ENCODE data around the gene KCTD3. TPM values are rescaled to one million over a fixed set of nuclear protein-coding genes. Genes with fewer than 3 reads are reported as not detected.

KCTD3 gene
- total RNA-seq, 4 donors from 2014 or later, result 41.4 to 66.4 (median 52.3) TPM

GRCh38 chr1:215605011-215605621 is 38.0 kb downstream of the KCTD3 start:
- no peak overlapping the region for H3K27ac ChIP-seq
- intact Hi-C loops (cut with DNase I), result no loop called here
- TF ChIP-seq POLR2A (IDR thresholded peaks at IDR 0.05), result no peak
- no peak for TF ChIP-seq CTCF (IDR thresholded peaks at IDR 0.05)
- peaks cover 0 to 4% of the 10 kb centered on the region in 2 donors for H3K4me1 ChIP-seq
- DNase-seq, result no peak
- H3K36me3 ChIP-seq, result peaks cover 6 to 8% of the 10 kb centered on the region in 2 donors
- H3K9me3 ChIP-seq, result no peaks in the 10 kb centered on the region
- H3K4me3 ChIP-seq (replicated peaks in 1 of 3), result no peak overlapping the region
- no peaks in the 10 kb centered on the region for H3K27me3 ChIP-seq

GRCh38 chr1:215606036-215606435 is 38.9 kb downstream of the KCTD3 start:
- intact Hi-C loops (cut with DNase I), result no loop called here
- peaks cover 6 to 8% of the 10 kb centered on the region in 2 donors for H3K36me3 ChIP-seq
- H3K4me3 ChIP-seq (replicated peaks in 1 of 3), result no peak overlapping the region
- 41 to 49% methylated on average over 3 of the region's 3 CpGs for WGBS, 2 donors
- H3K27ac ChIP-seq, result no peak overlapping the region
- TF ChIP-seq POLR2A (IDR thresholded peaks at IDR 0.05) (no peak), CTCF (IDR thresholded peaks at IDR 0.05) (no peak)
- no peaks in the 10 kb centered on the region for H3K27me3 ChIP-seq
- no peaks in the 10 kb centered on the region for H3K9me3 ChIP-seq
- H3K4me1 ChIP-seq, result peaks cover 0 to 4% of the 10 kb centered on the region in 2 donors
- DNase-seq, result no peak

GRCh38 chr1:215606564-215607168 is 39.6 kb downstream of the KCTD3 start:
- TF ChIP-seq CTCF (IDR thresholded peaks at IDR 0.05) (peak in 4 of 6 experiments; percentile 18 to 51 (median 46)), POLR2A (IDR thresholded peaks at IDR 0.05) (no peak)
- Histone ChIP-seq H3K4me3 (replicated peaks in 1 of 3) (no peak overlapping the region), H3K27ac (no peak overlapping the region), H3K36me3 (peaks cover 6 to 8% of the 10 kb centered on the region in 2 donors), H3K4me1 (peaks cover 0 to 4% of the 10 kb centered on the region in 2 donors), H3K9me3 (no peaks in the 10 kb centered on the region), H3K27me3 (no peaks in the 10 kb centered on the region)
- intact Hi-C loops (cut with DNase I), result no loop called here
- 83 to 89% methylated on average over 2 of the region's 2 CpGs for WGBS, 2 donors
- no peak for DNase-seq

GRCh38 chr1:215607412-215607811 is 40.3 kb downstream of the KCTD3 start:
- TF ChIP-seq POLR2A (IDR thresholded peaks at IDR 0.05) (no peak), CTCF (IDR thresholded peaks at IDR 0.05) (no peak)
- intact Hi-C loops (cut with DNase I), result no loop called here
- WGBS, 2 donors, result 82 to 85% methylated on average over 1 of the region's 1 CpG

GRCh38 chr1:215608646-215609045 is 41.5 kb downstream of the KCTD3 start:
- Histone ChIP-seq H3K9me3 (no peaks in the 10 kb centered on the region), H3K27ac (no peak overlapping the region), H3K36me3 (peaks cover 8 to 23% of the 10 kb centered on the region in 2 donors), H3K27me3 (no peaks in the 10 kb centered on the region), H3K4me1 (peaks cover 0 to 4% of the 10 kb centered on the region in 2 donors), H3K4me3 (replicated peaks in 1 of 3) (no peak overlapping the region)
- intact Hi-C loops (cut with DNase I), result no loop called here
- 86 to 93% methylated on average over 4 of the region's 4 CpGs for WGBS, 2 donors
- no peak for TF ChIP-seq POLR2A (IDR thresholded peaks at IDR 0.05)
- no peak for TF ChIP-seq CTCF (IDR thresholded peaks at IDR 0.05)
- DNase-seq, result no peak

More at GRCh38 chr1:215607412-215607811, 40.3 kb downstream of the KCTD3 start:
- H3K27ac ChIP-seq, result no peak overlapping the region
- H3K36me3 ChIP-seq, result peaks cover 8 to 12% of the 10 kb centered on the region in 2 donors
- H3K9me3 ChIP-seq, result no peaks in the 10 kb centered on the region
- H3K4me3 ChIP-seq (replicated peaks in 1 of 3), result no peak overlapping the region
- H3K4me1 ChIP-seq, result peaks cover 0 to 4% of the 10 kb centered on the region in 2 donors
- no peak for DNase-seq
- no peaks in the 10 kb centered on the region for H3K27me3 ChIP-seq

Data from thyroid gland (tissue), 4 donors.